A549 (cell line): ENCODE data around the gene PAK4. TPM values are rescaled to one million over a fixed set of nuclear protein-coding genes. Genes with fewer than 3 reads are reported as not detected.
"Not testable (repeated sequence)": the region's sequence is repeated elsewhere in the genome, so short reads cannot be mapped to it uniquely, and the experiment has no call there.

ENCODE experiments used
- ATAC-seq, 2 experiments: fragments of 200-7000 bp in 1 of 2; fragments of >200 bp in 1 of 2; cut with Nextera tagmentation in 1 of 2; cut with Tn5 transposase in 1 of 2; 3 replicates each; pipeline versions ENCODE4 v1.8.0 to v1.9.1; 2018 to 2020; ENCODE audit warnings: mild to moderate bottlenecking in 1 of 2, moderate library complexity in 1 of 2
- CTCF ChIA-PET: fragments of 300-600 bp; sonication (Branson Sonifier 250); formaldehyde crosslinking; extraction: SDS; loops from one replicate; lab custom pipeline; 2021; ENCODE audit warnings: antibody characterized with exemption, inconsistent platforms; lab: Yijun Ruan, JAX
- POLR2A ChIA-PET: fragments of 350-600 bp; formaldehyde crosslinking; extraction: SDS; loops from one replicate; lab custom pipeline; 2021; ENCODE audit warnings: antibody characterized with exemption, inconsistent platforms; lab: Yijun Ruan, JAX
- DNase-seq, 2 experiments: peaks; one replicate each; pipeline versions ENCODE4 v3.0.0 to v3.0.0-alpha.2; 2011 to 2016; ENCODE audit warnings: low read depth in 1 of 2, low spot score in 1 of 2
- FAIRE-seq: peaks from 2 replicates; lab custom pipeline; 2011; peaks lifted over from hg19 to GRCh38; lab: Jason Lieb, UNC
- H3K27ac ChIP-seq, 2 experiments: fragments of >200 bp; sonication (Bioruptor Twin); formaldehyde crosslinking; 3 replicates each; pipeline ENCODE4 v1.5.1; 2016 to 2017
- H3K4me1 ChIP-seq: fragments of >200 bp; sonication (Bioruptor Twin); formaldehyde crosslinking; 3 replicates; pipeline ENCODE4 v1.6.1; 2016
- H3K4me2 ChIP-seq: fragments of >200 bp; sonication (Bioruptor Twin); formaldehyde crosslinking; 3 replicates; pipeline ENCODE4 v1.6.1; 2016
- H3K4me3 ChIP-seq: fragments of >200 bp; sonication (Bioruptor Twin); formaldehyde crosslinking; 3 replicates; pipeline ENCODE4 v1.5.1; 2016
- H3K9me3 ChIP-seq: fragments of >200 bp; sonication (Bioruptor Twin); formaldehyde crosslinking; 3 replicates; pipeline ENCODE4 v1.6.1; 2016
- CEBPB ChIP-seq, 2 experiments: fragments of >200 bp in 1 of 2; sonication (Bioruptor Twin) in 1 of 2; formaldehyde crosslinking in 1 of 2; IDR thresholded peaks; 2 replicates each; pipeline ENCODE4 v1.6.1; 2012 to 2016
- EHMT2 ChIP-seq: fragments of 200-600 bp; sonication (generic); IDR thresholded peaks from 2 replicates; pipeline ENCODE4 v1.6.1; 2016; ENCODE audit warnings: antibody characterized with exemption, low read depth, mild to moderate bottlenecking, moderate library complexity
- EP300 ChIP-seq, 2 experiments: fragments of >200 bp; sonication (Bioruptor Twin); formaldehyde crosslinking; IDR thresholded peaks; 2 replicates in 1 of 2; 3 replicates in 1 of 2; pipeline ENCODE4 v1.6.1; 2016 to 2017
- HDAC2 ChIP-seq: fragments of 200-600 bp; sonication (generic); IDR thresholded peaks from 2 replicates; pipeline ENCODE4 v1.6.1; 2016
- JUN ChIP-seq, 2 experiments: fragments of >200 bp; sonication (Bioruptor Twin); formaldehyde crosslinking; IDR thresholded peaks; 2 replicates in 1 of 2; 3 replicates in 1 of 2; pipeline ENCODE4 v1.6.1; 2016 to 2017
- KDM1A ChIP-seq: fragments of 200-600 bp; sonication (generic); IDR thresholded peaks from 2 replicates; pipeline ENCODE4 v1.6.1; 2016; ENCODE audit warnings: low read depth, mild to moderate bottlenecking
- MAFK ChIP-seq: fragments of 450-650 bp; IDR thresholded peaks from 2 replicates; pipeline ENCODE4 v1.6.1; 2014; ENCODE audit not compliant: partially characterized antibody
- MAZ ChIP-seq: fragments of 150-350 bp; IDR thresholded peaks from 2 replicates; pipeline ENCODE4 v1.6.1; 2014; ENCODE audit warnings: antibody characterized with exemption, low read depth, low read length, borderline replicate concordance
- NR3C1 ChIP-seq: fragments of >200 bp; sonication (Bioruptor Twin); formaldehyde crosslinking; IDR thresholded peaks from 3 replicates; pipeline ENCODE4 v1.6.1; 2017
- SREBF2 ChIP-seq: fragments of 450-650 bp; IDR thresholded peaks from 2 replicates; pipeline ENCODE4 v1.6.1; 2014; ENCODE audit warnings: mild to moderate bottlenecking, moderate library complexity
- ZFP36 ChIP-seq: fragments of 450-650 bp; IDR thresholded peaks from 2 replicates; pipeline ENCODE4 v1.6.1; 2014; ENCODE audit warnings: borderline replicate concordance; ENCODE audit not compliant: partially characterized antibody
- WGBS: methylation state at CpG from one replicate; pipeline ENCODE4 v1.1.6; 2017; ENCODE audit errors: missing lambda C conversion rate; 5-methylcytosine and 5-hydroxymethylcytosine counted together
- polyA plus RNA-seq, 4 experiments: library from polyadenylated mRNA; depleted of rRNA in 3 of 4; stranded (reverse); fragments of >200 nt; fragmentation: RNase III in 1 of 4; extraction: RNeasy Plus Mini Kit Qiagen cat#74134 plus additional on column Dnase treatment in 1 of 4; gene quantifications; 2 replicates in 3 of 4; 3 replicates in 1 of 4; pipeline ENCODE4 v1.2.3, GENCODE V29; 2011 to 2017
- TF ChIP-seq, protein P1 (sequence below): fragments of 150-350 bp; IDR thresholded peaks from 2 replicates; pipeline ENCODE4 v1.6.1; 2014; ENCODE audit warnings: low read depth, mild to moderate bottlenecking, low read length
- TF ChIP-seq, protein P2 (sequence below): fragments of >200 bp; sonication (Bioruptor Twin); formaldehyde crosslinking; IDR thresholded peaks from 2 replicates; pipeline ENCODE4 v1.6.1; 2016
- TF ChIP-seq, protein P3 (sequence below): fragments of >200 bp; sonication (Bioruptor Twin); formaldehyde crosslinking; IDR thresholded peaks from 3 replicates; pipeline ENCODE4 v1.6.1; 2016

PAK4 gene
- polyA plus RNA-seq, 2 of the 4 experiments (the other 2 are of a cell fraction) = 42.9 to 84.2 TPM

DNA sequence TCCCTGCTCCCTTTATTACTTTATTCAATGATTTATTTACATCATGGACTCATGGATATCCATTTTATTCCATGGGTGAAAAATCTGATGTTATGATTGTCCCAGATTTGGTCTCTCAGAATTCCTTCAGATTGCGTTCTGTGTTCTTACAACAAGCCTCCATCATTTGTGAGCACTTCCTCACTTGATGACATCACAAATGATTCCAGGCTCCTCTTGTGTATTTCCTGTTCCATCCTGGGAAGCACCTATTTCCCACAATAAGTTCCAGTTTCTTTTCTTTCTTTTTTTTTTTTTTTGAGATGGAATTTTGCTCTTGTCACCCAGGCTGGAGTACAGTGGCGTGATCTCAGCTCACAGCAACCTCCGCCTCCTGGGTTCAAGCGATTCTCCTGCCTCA is 34.7 kb upstream of the PAK4 start (continued):
- TF ChIP-seq, protein P1, sequence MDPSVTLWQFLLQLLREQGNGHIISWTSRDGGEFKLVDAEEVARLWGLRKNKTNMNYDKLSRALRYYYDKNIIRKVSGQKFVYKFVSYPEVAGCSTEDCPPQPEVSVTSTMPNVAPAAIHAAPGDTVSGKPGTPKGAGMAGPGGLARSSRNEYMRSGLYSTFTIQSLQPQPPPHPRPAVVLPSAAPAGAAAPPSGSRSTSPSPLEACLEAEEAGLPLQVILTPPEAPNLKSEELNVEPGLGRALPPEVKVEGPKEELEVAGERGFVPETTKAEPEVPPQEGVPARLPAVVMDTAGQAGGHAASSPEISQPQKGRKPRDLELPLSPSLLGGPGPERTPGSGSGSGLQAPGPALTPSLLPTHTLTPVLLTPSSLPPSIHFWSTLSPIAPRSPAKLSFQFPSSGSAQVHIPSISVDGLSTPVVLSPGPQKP = no peak
- TF ChIP-seq, all 56 proteins: peak for 0

DNA sequence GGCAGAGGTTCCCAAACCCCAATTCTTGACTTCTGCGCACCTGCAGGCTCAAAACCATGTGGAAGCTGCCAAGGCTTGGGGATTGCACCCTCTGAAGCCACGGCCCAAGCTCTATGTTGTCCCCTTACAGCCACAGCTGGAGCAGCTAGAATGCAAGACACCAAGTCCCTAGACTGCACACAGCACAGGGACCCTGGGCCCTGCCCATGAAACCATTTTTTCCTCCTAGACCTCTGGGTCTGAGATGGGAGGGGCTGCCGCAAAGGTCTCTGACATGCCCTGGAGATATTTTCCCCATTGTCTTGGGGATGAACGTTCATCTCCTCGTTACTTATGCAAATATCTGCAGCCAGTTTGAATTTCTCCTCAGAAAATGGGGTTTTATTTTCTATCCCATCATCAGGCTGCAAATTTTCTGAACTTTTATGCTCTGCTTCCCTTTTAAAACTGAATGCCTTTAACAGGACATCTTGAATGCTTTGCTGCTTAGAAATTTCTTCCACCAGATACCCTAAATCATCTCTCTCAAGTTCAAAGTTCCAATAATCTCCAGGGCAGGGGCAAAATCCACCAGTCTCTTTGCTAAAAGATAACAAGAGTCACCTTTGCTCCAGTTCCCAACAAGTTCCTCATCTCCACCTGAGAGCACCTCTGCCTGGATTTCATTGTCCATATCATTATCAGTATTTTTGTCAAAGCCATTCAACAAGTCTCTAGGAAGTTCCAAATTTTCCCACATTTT is 29.6 kb upstream of the PAK4 start:
- POLR2A ChIA-PET = not testable (repeated sequence)

DNA sequence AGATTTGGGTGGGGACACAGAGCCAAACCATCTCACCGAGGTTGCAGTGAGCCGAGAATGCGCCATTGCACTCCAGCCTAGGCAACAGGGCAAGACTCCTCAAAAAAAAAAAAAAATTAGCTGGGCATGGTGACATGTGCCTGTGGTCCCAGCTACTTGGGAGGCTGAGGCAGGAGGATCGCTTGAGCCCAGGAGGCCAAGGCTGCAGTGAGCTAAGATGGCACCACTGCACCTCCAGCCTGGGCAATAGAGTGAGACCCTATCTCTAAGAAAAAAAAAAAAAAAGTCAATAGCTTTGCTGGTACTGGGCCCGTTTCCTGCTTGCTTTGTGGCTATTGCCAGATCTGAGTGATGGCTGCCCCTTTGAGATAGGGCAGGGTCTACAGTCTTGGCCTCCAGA is 28.3 kb upstream of the PAK4 start:
- CTCF ChIA-PET = interaction anchor here (0.6 to 28.2 kb wide), 8 partner anchors 10 to 230 kb away, joined by 3 to 429 read pairs (median 4); no protein-coding TSS in a partner anchor
- Histone ChIP-seq H3K27ac (no peak overlapping the region), H3K4me2 (no peak overlapping the region), H3K4me1 (peaks cover 11% of the 10 kb centered on the region; the same call in 2 of the 3 replicates), H3K9me3 (no peaks in the 10 kb centered on the region), H3K4me3 (no peak overlapping the region)
- DNase-seq (no peak), FAIRE-seq (no peak), ATAC-seq (no peak)
- POLR2A ChIA-PET = no interaction called here
- TF ChIP-seq SREBF2 = no peak
- TF ChIP-seq MAZ = no peak
- TF ChIP-seq, protein P2, sequence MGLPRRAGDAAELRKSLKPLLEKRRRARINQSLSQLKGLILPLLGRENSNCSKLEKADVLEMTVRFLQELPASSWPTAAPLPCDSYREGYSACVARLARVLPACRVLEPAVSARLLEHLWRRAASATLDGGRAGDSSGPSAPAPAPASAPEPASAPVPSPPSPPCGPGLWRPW = no peak
- no peak for TF ChIP-seq HDAC2
- TF ChIP-seq MAFK = no peak
- 53% methylated on average over 5 of the region's 5 CpGs for WGBS

More for the DNA sequence above, 29.6 kb upstream of the PAK4 start:
- ATAC-seq, H3K27ac ChIP-seq, H3K4me1 ChIP-seq, H3K4me3 ChIP-seq, DNase-seq, H3K9me3 ChIP-seq, FAIRE-seq, H3K4me2 ChIP-seq: not testable (repeated sequence)
- peak; percentile 60 for TF ChIP-seq ZFP36
- CTCF ChIA-PET = interaction anchor here (0.9 to 28.2 kb wide), 8 partner anchors 10 to 245 kb away, joined by 3 to 429 read pairs (median 4); no protein-coding TSS in a partner anchor
- WGBS = 57% methylated on average over 5 of the region's 5 CpGs

DNA sequence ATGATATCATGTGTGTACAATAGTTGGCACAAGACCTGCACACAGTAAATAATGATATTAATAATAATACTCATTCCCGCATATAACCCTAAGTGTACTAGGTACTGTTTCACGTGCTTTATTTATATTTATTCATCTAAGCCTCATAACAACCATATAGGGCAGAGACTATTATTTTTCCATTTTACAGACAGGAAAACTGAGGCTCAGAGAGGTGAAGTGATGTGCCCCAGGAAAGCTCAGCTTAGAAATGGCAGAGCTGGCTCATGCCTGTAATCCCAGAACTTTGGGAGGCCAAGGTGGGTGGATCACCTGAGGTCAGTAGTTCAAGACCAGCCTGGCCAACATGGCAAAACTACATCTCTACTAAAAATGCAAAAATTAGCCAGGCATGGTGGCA is 27.9 kb upstream of the PAK4 start:
- DNase-seq (no peak), ATAC-seq (no peak), FAIRE-seq (no peak)
- CTCF ChIA-PET = interaction anchor here (0.6 to 28.2 kb wide), 10 partner anchors 11 to 230 kb away, joined by 3 to 429 read pairs (median 5); no protein-coding TSS in a partner anchor
- no peak overlapping the region for H3K4me2 ChIP-seq
- POLR2A ChIA-PET = no interaction called here
- no peaks in the 10 kb centered on the region for H3K9me3 ChIP-seq
- H3K27ac ChIP-seq = no peak overlapping the region
- peaks cover 11% of the 10 kb centered on the region; the same call in 2 of the 3 replicates for H3K4me1 ChIP-seq
- H3K4me3 ChIP-seq = no peak overlapping the region
- 38% methylated on average over 2 of the region's 2 CpGs for WGBS
- TF ChIP-seq KDM1A = peak; percentile 65; the same call in 1 of the 2 replicates
- no peak for TF ChIP-seq EHMT2
- TF ChIP-seq JUN (IDR thresholded peaks at IDR 0.05) = no peak
- no peak for TF ChIP-seq SREBF2
- TF ChIP-seq, protein P3, sequence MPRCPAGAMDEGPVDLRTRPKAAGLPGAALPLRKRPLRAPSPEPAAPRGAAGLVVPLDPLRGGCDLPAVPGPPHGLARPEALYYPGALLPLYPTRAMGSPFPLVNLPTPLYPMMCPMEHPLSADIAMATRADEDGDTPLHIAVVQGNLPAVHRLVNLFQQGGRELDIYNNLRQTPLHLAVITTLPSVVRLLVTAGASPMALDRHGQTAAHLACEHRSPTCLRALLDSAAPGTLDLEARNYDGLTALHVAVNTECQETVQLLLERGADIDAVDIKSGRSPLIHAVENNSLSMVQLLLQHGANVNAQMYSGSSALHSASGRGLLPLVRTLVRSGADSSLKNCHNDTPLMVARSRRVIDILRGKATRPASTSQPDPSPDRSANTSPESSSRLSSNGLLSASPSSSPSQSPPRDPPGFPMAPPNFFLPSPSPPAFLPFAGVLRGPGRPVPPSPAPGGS = no peak
- no peak for TF ChIP-seq CEBPB (IDR thresholded peaks at IDR 0.05)
- TF ChIP-seq EP300 (IDR thresholded peaks at IDR 0.05) = no peak
- TF ChIP-seq NR3C1 = no peak
